Neuronal stem cell (in vitro differentiated cells): ENCODE data around the gene PFN3. TPM values are rescaled to one million over a fixed set of nuclear protein-coding genes. Genes with fewer than 3 reads are reported as not detected.

Experiments used
- DNase-seq: peaks from one replicate; pipeline ENCODE4 v3.0.0-alpha.2; 2013; ENCODE audit warnings: low spot score
- H2AFZ ChIP-seq: one replicate; pipeline ENCODE4 v1.6.1; 2013; ENCODE audit warnings: mild to moderate bottlenecking, low read length, inconsistent platforms
- H2AK5ac ChIP-seq: 2 replicates; pipeline ENCODE4 v1.6.1; 2013; ENCODE audit warnings: low read depth, mild to moderate bottlenecking, inconsistent platforms, low read length, moderate library complexity, mixed read lengths
- H2BK120ac ChIP-seq: 2 replicates; pipeline ENCODE4 v1.6.1; 2013; ENCODE audit warnings: low read depth, mild to moderate bottlenecking, inconsistent platforms, low read length, moderate library complexity, mixed read lengths
- H2BK12ac ChIP-seq: one replicate; pipeline ENCODE4 v1.6.1; 2013; ENCODE audit warnings: low read length, inconsistent platforms
- H2BK15ac ChIP-seq: 2 replicates; pipeline ENCODE4 v1.6.1; 2013; ENCODE audit warnings: mild to moderate bottlenecking, low read length, inconsistent platforms, mixed read lengths
- H2BK5ac ChIP-seq: one replicate; pipeline ENCODE4 v1.6.1; 2013; ENCODE audit warnings: inconsistent platforms, mild to moderate bottlenecking, low read length, moderate library complexity
- H3K14ac ChIP-seq: one replicate; pipeline ENCODE4 v1.6.1; 2013; ENCODE audit warnings: low read length, inconsistent platforms
- H3K18ac ChIP-seq: 2 replicates; pipeline ENCODE4 v1.6.1; 2013; ENCODE audit warnings: low read length, inconsistent platforms
- H3K23ac ChIP-seq: 2 replicates; pipeline ENCODE4 v1.6.1; 2013; ENCODE audit warnings: low read depth, mild to moderate bottlenecking, mixed read lengths, low read length, inconsistent platforms; ENCODE audit not compliant: poor library complexity
- H3K27ac ChIP-seq: replicated peaks from 3 replicates; pipeline ENCODE4 v1.5.1; 2013; ENCODE audit warnings: low read length, inconsistent platforms
- H3K27me3 ChIP-seq, 3 experiments: 2 replicates each; pipeline ENCODE4 v1.6.1; 2013; ENCODE audit warnings: low read length in 3 of 3, mild to moderate bottlenecking in 2 of 3, inconsistent platforms in 1 of 3, low read depth in 1 of 3, mixed read lengths in 1 of 3, moderate library complexity in 1 of 3; ENCODE audit not compliant: control insufficient read depth in 3 of 3, insufficient read depth in 3 of 3
- H3K36me3 ChIP-seq, 2 donors: replicated peaks in 1 of 2; 2 replicates each; pipeline ENCODE4 v1.6.1; 2013; ENCODE audit warnings: low read length in 2 of 2; ENCODE audit not compliant: control insufficient read depth in 2 of 2, insufficient read depth in 2 of 2
- H3K4ac ChIP-seq: 2 replicates; pipeline ENCODE4 v1.6.1; 2013; ENCODE audit warnings: inconsistent platforms, mild to moderate bottlenecking, low read length, moderate library complexity
- H3K4me1 ChIP-seq, 2 donors: 1 replicate in 1 of 2; 2 replicates in 1 of 2; pipeline ENCODE4 v1.6.1; 2013; ENCODE audit warnings: low read length in 2 of 2, low read depth in 1 of 2; ENCODE audit not compliant: control insufficient read depth in 2 of 2, insufficient read depth in 1 of 2
- H3K4me2 ChIP-seq: one replicate; pipeline ENCODE4 v1.6.1; 2013; ENCODE audit warnings: mild to moderate bottlenecking, low read length, inconsistent platforms; ENCODE audit not compliant: insufficient read depth, poor library complexity, severe bottlenecking
- H3K4me3 ChIP-seq, 2 donors: 2 replicates each; pipeline ENCODE4 v1.5.1; 2013; ENCODE audit warnings: low read length in 2 of 2, mild to moderate bottlenecking in 2 of 2, inconsistent platforms in 1 of 2, moderate library complexity in 1 of 2
- H3K79me1 ChIP-seq: one replicate; pipeline ENCODE4 v1.6.1; 2013; ENCODE audit warnings: low read depth, mild to moderate bottlenecking, inconsistent platforms, low read length, moderate library complexity
- H3K9ac ChIP-seq: one replicate; pipeline ENCODE4 v1.6.1; 2013; ENCODE audit warnings: mild to moderate bottlenecking, low read depth, low read length, inconsistent platforms; ENCODE audit not compliant: poor library complexity
- H3K9me3 ChIP-seq, 2 donors: replicated peaks in 1 of 2; 2 replicates each; pipeline versions ENCODE3 to v1.6.1; 2013; ENCODE audit warnings: low read length in 2 of 2, mild to moderate bottlenecking in 2 of 2, inconsistent platforms in 1 of 2, low read depth in 1 of 2, mixed read lengths in 1 of 2, moderate library complexity in 1 of 2; ENCODE audit not compliant: control insufficient read depth in 2 of 2, insufficient read depth in 1 of 2
- H4K8ac ChIP-seq: one replicate; pipeline ENCODE4 v1.6.1; 2013; ENCODE audit warnings: low read depth, mild to moderate bottlenecking, inconsistent platforms, low read length, moderate library complexity
- H4K91ac ChIP-seq: one replicate; pipeline ENCODE4 v1.6.1; 2013; ENCODE audit warnings: low read length, low read depth, mild to moderate bottlenecking, inconsistent platforms; ENCODE audit not compliant: poor library complexity
- WGBS, 2 donors: extraction: QIAGEN DNeasy Blood & Tissue Kit; methylation state at CpG; one replicate each; pipeline ENCODE4 v1.1.7; 2013; ENCODE audit warnings: missing lambda C conversion rate in 2 of 2, mixed read lengths in 1 of 2; ENCODE audit not compliant: insufficient read length in 2 of 2, insufficient replicate concordance in 1 of 2; ENCODE audit errors: extremely low coverage in 2 of 2; 5-methylcytosine and 5-hydroxymethylcytosine counted together
- polyA plus RNA-seq, 2 experiments: library from polyadenylated mRNA; stranded (reverse); fragments of 200-250 nt; gene quantifications; one replicate each; pipeline ENCODE4 v1.2.3, GENCODE V29; 2013

The PFN3 gene, protein sequence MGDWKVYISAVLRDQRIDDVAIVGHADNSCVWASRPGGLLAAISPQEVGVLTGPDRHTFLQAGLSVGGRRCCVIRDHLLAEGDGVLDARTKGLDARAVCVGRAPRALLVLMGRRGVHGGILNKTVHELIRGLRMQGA
- polyA plus RNA-seq (2013, experiment 1 of 2) = not detected
- not detected for polyA plus RNA-seq (2013, experiment 2 of 2)

DNA sequence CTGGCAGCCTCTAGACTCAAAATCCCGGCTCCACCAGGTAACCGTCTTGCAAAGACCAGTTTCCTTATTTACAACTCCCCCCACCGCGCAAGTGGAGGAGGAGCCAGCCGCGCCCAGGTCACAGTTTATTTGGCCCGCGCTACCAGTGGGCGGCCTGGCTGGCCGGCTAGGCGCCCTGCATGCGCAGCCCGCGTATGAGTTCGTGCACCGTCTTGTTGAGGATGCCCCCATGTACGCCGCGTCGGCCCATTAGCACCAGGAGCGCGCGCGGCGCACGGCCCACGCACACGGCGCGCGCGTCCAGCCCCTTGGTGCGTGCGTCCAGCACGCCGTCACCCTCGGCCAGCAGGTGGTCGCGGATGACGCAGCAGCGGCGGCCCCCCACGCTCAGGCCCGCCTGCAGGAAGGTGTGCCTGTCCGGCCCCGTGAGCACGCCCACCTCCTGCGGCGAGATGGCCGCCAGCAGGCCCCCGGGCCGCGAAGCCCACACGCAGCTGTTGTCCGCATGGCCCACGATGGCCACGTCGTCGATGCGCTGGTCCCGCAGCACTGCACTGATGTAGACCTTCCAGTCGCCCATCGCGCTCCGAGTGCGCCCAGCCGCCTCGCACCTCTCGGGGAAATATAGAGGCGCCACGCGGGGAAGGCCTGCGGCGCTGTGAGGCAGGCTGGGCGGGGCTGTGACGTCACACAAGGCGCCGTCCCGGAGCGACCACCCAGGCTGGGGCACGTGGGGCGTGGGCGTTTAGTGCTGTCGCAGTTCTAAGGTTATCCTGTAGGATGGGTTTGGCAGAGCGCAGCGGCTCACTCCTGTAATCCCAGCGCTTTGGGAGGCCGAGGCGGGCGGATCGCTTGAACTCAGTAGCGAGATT lies at the start of gene PFN3:
TSS of gene PFN3 (minus strand) at position 665 of the 872 bp plus-strand sequence. CDS start at position 580, 85 bp downstream.
- Histone ChIP-seq H3K4me1 (peaks cover 16 to 21% of the 10 kb centered on the region in 2 donors), H2AK5ac (peak within 1 kb of the TSS; percentile 75), H2BK12ac (peak within 1 kb of the TSS; percentile 94), H3K27ac (no peak within 1 kb of the TSS), H3K18ac (peak within 1 kb of the TSS; percentile 80), H2BK15ac (peak within 1 kb of the TSS; percentile 58), H3K23ac (peak within 1 kb of the TSS; percentile 89), H3K4me2 (no peak within 1 kb of the TSS), H3K4ac (no peak within 1 kb of the TSS), H3K9ac (no peak within 1 kb of the TSS), H3K4me3 (no peak within 1 kb of the TSS), H2AFZ (no peak within 1 kb of the TSS), H2BK120ac (no peak within 1 kb of the TSS), H4K91ac (no peak within 1 kb of the TSS), H3K36me3 (no peaks in the 10 kb centered on the region), H3K79me1 (peaks cover 4% of the 10 kb centered on the region), H3K9me3 (no peaks in the 10 kb centered on the region), H3K14ac (peak within 1 kb of the TSS; percentile 56), H2BK5ac (no peak within 1 kb of the TSS), H4K8ac (no peak within 1 kb of the TSS), H3K27me3 (peaks cover 16 to 66% (median 36%) of the 10 kb centered on the region in 3 experiments)
- DNase-seq = no peak
- no CpG with 5 or more reads among the region's 92 CpGs for WGBS, 2 donors

DNA sequence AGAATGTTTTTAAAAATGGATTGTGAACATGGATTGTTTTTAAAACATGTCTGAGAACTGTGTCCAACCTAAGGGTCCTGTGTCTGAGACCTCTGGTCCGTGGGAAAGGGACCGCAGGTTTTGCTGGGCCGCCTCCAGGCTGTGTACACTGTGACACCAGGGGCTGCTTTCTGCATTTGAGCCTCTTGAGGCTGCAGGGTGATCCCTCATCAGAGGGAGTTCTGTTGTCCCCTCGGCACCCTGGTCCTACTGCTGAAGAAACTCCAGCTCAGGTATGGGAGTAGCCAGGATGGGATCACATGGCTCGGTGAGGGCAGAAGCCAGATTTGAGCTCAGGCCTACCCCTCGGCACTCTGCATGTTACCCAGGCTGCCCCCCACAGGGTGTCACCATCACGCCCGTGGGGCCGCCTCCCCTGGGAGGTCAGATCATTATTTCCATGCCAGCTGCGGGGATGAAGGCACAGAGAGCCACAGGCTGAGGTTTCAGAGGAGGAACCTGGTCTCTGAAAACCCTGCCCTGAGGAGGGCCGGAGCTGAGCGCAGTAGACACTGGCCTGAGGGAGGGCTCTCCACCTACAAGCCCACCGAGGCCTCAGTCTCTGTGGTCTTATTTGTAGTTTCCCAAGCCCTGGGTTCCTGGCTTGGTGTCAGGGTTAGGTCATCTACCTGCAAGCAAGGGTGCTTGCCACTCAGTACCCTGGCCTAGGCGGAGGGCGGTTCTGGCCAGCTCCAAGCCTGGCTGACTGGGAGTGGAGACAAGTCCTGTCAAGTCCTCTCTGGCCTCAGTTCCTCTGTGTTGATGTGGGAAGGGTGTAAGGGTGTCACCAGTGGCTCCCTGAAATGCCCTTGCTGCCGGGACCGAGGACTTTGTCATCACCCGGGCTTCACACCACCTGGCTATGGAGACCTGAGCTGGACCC lies 48.9 kb upstream of the PFN3 start:
- no CpG with 5 or more reads among the region's 18 CpGs for WGBS, 2 donors
- H3K23ac ChIP-seq = peak overlapping the region; percentile 52

DNA sequence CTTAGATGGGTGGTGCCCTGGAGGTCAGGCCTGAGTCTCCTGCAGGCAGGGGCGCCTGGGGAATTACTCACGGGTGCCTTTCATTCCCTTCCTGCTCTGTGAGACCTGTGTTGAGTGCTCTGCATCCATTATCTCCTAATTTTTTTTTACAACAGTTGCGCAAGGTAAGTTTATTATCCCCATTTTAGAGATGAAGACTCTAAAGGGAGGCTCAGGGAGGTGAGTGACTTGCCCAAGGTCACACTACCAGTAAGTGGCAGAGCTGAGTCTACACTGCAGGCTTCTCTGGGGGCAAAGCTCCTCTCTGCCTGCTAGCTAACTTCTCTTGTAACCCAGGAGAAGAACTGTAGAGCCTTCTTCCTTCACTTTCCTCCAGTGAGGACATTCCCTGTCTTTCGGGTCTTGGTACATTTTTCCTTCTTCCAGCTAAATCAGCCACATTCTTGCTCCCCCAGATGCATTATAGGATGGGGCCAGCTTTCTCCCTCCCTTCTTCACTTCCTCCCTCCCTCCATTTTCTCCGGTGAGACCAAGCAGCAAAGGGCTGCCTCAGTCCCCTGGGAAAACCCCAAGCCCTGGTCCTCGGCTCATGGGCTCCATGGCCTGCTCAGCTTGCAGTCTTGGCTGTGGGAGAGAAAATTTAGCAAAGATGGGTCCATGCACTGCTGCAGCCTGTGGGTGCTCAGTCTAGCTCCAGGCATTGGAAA lies 47.9 kb upstream of the PFN3 start:
- no peaks in the 10 kb centered on the region for H3K9me3 ChIP-seq
- peaks cover 0 to 2% (median 0%) of the 10 kb centered on the region in 3 experiments for H3K27me3 ChIP-seq
- H4K91ac ChIP-seq = no peak overlapping the region
- no peak overlapping the region for H2BK5ac ChIP-seq
- peaks cover 2% of the 10 kb centered on the region for H3K79me1 ChIP-seq
- no peak overlapping the region for H2BK12ac ChIP-seq
- DNase-seq = no peak
- H2AK5ac ChIP-seq = peak overlapping the region; percentile 82
- H3K9ac ChIP-seq = no peak overlapping the region
- H3K23ac ChIP-seq = no peak overlapping the region
- peak overlapping the region; percentile 89 for H3K27ac ChIP-seq
- H4K8ac ChIP-seq = no peak overlapping the region
- H2BK15ac ChIP-seq = peak overlapping the region; percentile 22
- peaks cover 0 to 19% of the 10 kb centered on the region in 2 donors for H3K36me3 ChIP-seq
- peak overlapping the region; percentile 54 for H3K4me2 ChIP-seq
- no peak overlapping the region for H2AFZ ChIP-seq
- H3K14ac ChIP-seq = no peak overlapping the region
- H2BK120ac ChIP-seq = no peak overlapping the region
- no peak overlapping the region for H3K4ac ChIP-seq
- no peak overlapping the region for H3K4me3 ChIP-seq
- peak overlapping the region; percentile 99 for H3K18ac ChIP-seq
- H3K4me1 ChIP-seq = peaks cover 26 to 30% of the 10 kb centered on the region in 2 donors
- WGBS, 2 donors = no CpG with 5 or more reads among the region's 6 CpGs

More for the DNA sequence above, 48.9 kb upstream of the PFN3 start:
- H4K8ac ChIP-seq = no peak overlapping the region
- no peak overlapping the region for H3K9ac ChIP-seq
- H3K27ac ChIP-seq = no peak overlapping the region
- H3K4me2 ChIP-seq = no peak overlapping the region
- peaks cover 0 to 2% (median 0%) of the 10 kb centered on the region in 3 experiments for H3K27me3 ChIP-seq
- no peaks in the 10 kb centered on the region for H3K9me3 ChIP-seq
- no peak overlapping the region for H2BK12ac ChIP-seq
- H2BK120ac ChIP-seq = no peak overlapping the region
- no peak for DNase-seq
- peaks cover 29 to 30% of the 10 kb centered on the region in 2 donors for H3K4me1 ChIP-seq
- H2AFZ ChIP-seq = no peak overlapping the region
- no peak overlapping the region for H3K4ac ChIP-seq
- H2BK15ac ChIP-seq = no peak overlapping the region
- no peak overlapping the region for H2BK5ac ChIP-seq
- H3K18ac ChIP-seq = peak overlapping the region; percentile 74
- H2AK5ac ChIP-seq = peak overlapping the region; percentile 95
- H3K36me3 ChIP-seq = peaks cover 0 to 25% of the 10 kb centered on the region in 2 donors
- H3K79me1 ChIP-seq = peaks cover 3% of the 10 kb centered on the region
- H4K91ac ChIP-seq = no peak overlapping the region
- H3K4me3 ChIP-seq = no peak overlapping the region
- H3K14ac ChIP-seq = no peak overlapping the region
